OCI-LY3 (cell line): Measurements from ENCODE around the gene PANX3.

Source experiments
- H2AFZ ChIP-seq: fragments of 200-600, 300-600 bp; shearing (Covaris generic); 2 replicates; pipeline ENCODE4 v1.6.0; 2014; ENCODE audit warnings: antibody characterized with exemption, low read depth, low read length
- H3K27ac ChIP-seq: fragments of 200-600, 300-600 bp; sonication (generic); 2 replicates; pipeline ENCODE4 v1.5.1; 2014; ENCODE audit warnings: mild to moderate bottlenecking, low read length, moderate library complexity, mixed read lengths
- H3K27me3 ChIP-seq: fragments of 200-600, 300-600 bp; sonication (generic); 2 replicates; pipeline ENCODE4 v1.6.1; 2014; ENCODE audit warnings: low read depth, low read length, mixed read lengths
- H3K36me3 ChIP-seq: fragments of 200-600, 300-600 bp; sonication (generic); replicated peaks from 2 replicates; pipeline ENCODE3; 2014; ENCODE audit warnings: low read depth, low read length, mixed read lengths
- H3K4me1 ChIP-seq: fragments of 300-600, 200-600 bp; sonication (generic); 2 replicates; pipeline ENCODE4 v1.6.1; 2014; ENCODE audit warnings: low read length, mixed read lengths
- H3K4me2 ChIP-seq: fragments of 200-600, 300-600 bp; sonication (generic); 2 replicates; pipeline ENCODE4 v1.6.1; 2014; ENCODE audit warnings: low read length, mixed read lengths
- H3K4me3 ChIP-seq: fragments of 300-600, 200-600 bp; sonication (generic); 2 replicates; pipeline ENCODE4 v1.5.1; 2014; ENCODE audit warnings: antibody characterized with exemption, mild to moderate bottlenecking, low read length, moderate library complexity
- H3K79me2 ChIP-seq: fragments of 300-600, 200-600 bp; shearing (Covaris generic); 2 replicates; pipeline ENCODE4 v1.6.1; 2014; ENCODE audit warnings: mild to moderate bottlenecking, low read length, mixed read lengths
- H3K9ac ChIP-seq: fragments of 300-600, 200-600 bp; shearing (Covaris generic); 2 replicates; pipeline ENCODE4 v1.6.0; 2014; ENCODE audit warnings: mild to moderate bottlenecking, low read length, moderate library complexity
- H3K9me3 ChIP-seq: fragments of 200-600, 300-600 bp; shearing (Covaris generic); 2 replicates; pipeline ENCODE4 v1.6.1; 2014; ENCODE audit warnings: low read length, mixed read lengths; ENCODE audit not compliant: insufficient read depth
- H4K20me1 ChIP-seq: fragments of 200-600, 300-600 bp; sonication (generic); 2 replicates; pipeline ENCODE4 v1.6.1; 2016; ENCODE audit warnings: low read length, mixed read lengths; ENCODE audit not compliant: insufficient read depth
- EZH2phosphoT487 ChIP-seq: fragments of 200-600 bp; shearing (Covaris generic); IDR thresholded peaks from 2 replicates; pipeline ENCODE4 v1.6.1; 2018; ENCODE audit warnings: antibody characterized with exemption, mixed run types, low read depth
- TF ChIP-seq, protein P1 (sequence below): fragments of 200-600, 300-600 bp; sonication (generic); IDR thresholded peaks from 2 replicates; pipeline ENCODE4 v1.5.1; 2014; ENCODE audit warnings: antibody characterized with exemption, low read length, low read depth

Gene PANX3

DNA sequence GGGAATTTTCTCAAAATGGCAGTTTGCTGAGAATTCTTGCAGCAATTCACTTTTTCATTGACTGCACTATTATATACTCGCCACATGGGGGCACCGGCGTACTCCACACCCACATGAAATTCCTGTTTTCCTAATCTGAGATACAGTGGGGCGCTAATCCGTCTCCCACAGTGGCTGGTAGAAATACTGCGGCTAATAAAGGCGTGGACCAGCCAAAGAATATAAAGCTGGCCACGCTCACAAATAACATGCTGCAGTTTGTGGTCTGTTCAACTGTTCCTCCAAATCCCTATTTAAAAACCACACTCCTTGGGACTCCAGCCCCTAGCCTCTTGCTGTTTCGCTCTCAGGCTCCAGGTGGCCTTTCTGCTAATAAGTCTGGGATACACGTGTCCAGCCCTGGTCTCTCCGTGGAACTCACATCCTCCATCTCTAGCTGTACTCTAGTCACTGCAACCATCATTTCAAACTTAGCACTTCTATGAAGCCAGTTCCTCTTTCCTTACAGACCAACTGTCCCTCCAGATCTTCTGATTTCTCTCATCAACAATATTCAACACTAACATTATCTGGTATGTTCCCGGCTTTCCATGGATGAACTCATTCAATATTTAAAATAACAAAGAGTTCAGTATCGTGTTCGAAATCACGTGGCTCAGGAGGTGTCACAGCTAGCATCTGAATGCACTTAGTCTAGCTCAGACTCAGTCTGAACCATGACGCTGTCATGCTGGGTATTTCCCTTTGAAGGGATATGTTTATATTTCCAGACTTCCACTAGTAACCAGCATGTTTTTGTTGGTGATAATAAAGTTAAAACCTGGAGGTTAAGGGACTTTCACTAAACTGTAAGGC is 33.4 kb downstream of the PANX3 start:
- peak overlapping the region; percentile 44; the same call in 1 of the 2 replicates for H3K9ac ChIP-seq
- H4K20me1 ChIP-seq: no peaks in the 10 kb centered on the region
- no peak overlapping the region for H3K27ac ChIP-seq
- H3K79me2 ChIP-seq: no peaks in the 10 kb centered on the region
- TF ChIP-seq, protein P1, sequence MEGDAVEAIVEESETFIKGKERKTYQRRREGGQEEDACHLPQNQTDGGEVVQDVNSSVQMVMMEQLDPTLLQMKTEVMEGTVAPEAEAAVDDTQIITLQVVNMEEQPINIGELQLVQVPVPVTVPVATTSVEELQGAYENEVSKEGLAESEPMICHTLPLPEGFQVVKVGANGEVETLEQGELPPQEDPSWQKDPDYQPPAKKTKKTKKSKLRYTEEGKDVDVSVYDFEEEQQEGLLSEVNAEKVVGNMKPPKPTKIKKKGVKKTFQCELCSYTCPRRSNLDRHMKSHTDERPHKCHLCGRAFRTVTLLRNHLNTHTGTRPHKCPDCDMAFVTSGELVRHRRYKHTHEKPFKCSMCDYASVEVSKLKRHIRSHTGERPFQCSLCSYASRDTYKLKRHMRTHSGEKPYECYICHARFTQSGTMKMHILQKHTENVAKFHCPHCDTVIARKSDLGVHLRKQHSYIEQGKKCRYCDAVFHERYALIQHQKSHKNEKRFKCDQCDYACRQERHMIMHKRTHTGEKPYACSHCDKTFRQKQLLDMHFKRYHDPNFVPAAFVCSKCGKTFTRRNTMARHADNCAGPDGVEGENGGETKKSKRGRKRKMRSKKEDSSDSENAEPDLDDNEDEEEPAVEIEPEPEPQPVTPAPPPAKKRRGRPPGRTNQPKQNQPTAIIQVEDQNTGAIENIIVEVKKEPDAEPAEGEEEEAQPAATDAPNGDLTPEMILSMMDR: peak; percentile 85
- no peak for TF ChIP-seq EZH2phosphoT487
- H3K36me3 ChIP-seq: no peaks in the 10 kb centered on the region
- H3K4me2 ChIP-seq: peak overlapping the region; percentile 94
- H3K27me3 ChIP-seq: no peaks in the 10 kb centered on the region
- H3K4me1 ChIP-seq: peaks cover 24% of the 10 kb centered on the region
- no peaks in the 10 kb centered on the region for H3K9me3 ChIP-seq
- peak overlapping the region; percentile 45; the same call in 1 of the 2 replicates for H2AFZ ChIP-seq
- H3K4me3 ChIP-seq: peak overlapping the region; percentile 71

DNA sequence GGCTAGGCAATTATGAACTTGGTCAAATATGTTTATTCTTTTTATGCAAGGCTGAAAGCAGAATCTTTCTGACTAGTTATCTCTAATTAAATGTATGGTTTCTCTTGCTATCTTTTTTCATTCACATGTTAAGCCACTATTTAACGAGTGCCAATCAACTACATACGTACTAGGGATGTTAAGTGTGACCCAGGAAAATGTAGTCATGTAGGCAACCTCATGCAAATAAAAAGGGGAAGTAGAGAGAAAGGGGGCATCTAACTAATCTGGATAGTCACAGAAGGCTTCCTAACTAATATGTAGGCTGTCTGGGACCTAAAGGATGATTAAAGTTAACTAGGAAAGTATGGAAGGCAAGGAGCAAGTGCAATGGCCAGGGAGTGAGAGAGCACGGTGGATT is 34.9 kb downstream of the PANX3 start:
- no peaks in the 10 kb centered on the region for H3K27me3 ChIP-seq
- H3K4me2 ChIP-seq: peak overlapping the region; percentile 57
- no peak for TF ChIP-seq EZH2phosphoT487
- TF ChIP-seq, protein P1: no peak
- no peak overlapping the region for H3K27ac ChIP-seq
- peak overlapping the region; percentile 12; the same call in 1 of the 2 replicates for H3K4me3 ChIP-seq
- no peaks in the 10 kb centered on the region for H4K20me1 ChIP-seq
- no peaks in the 10 kb centered on the region for H3K36me3 ChIP-seq
- no peak overlapping the region for H2AFZ ChIP-seq
- no peaks in the 10 kb centered on the region for H3K79me2 ChIP-seq
- H3K9ac ChIP-seq: no peak overlapping the region
- peaks cover 24% of the 10 kb centered on the region for H3K4me1 ChIP-seq
- no peaks in the 10 kb centered on the region for H3K9me3 ChIP-seq

DNA sequence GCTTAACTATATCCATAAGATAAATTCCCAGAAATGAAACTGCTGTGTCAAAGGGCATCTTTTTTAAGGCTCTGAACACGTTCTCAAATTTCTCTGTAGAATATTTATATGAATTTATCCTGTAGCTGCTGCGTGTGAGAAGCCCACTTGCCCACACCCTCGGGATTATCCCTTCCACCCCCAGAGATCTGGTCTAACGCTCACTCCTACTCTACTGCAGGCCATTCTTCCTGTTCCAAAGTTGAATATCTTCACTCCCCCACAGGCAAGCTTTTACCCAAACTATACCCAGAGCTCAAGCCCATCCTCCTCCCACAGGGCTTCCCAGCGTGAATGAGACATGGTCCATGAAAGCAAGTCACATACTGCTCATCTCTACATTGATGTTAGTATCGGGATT is 37.4 kb downstream of the PANX3 start:
- Histone ChIP-seq H3K36me3 (no peaks in the 10 kb centered on the region), H3K4me3 (no peak overlapping the region), H2AFZ (no peak overlapping the region), H3K79me2 (no peaks in the 10 kb centered on the region), H3K27ac (no peak overlapping the region), H3K9ac (no peak overlapping the region), H3K27me3 (no peaks in the 10 kb centered on the region), H4K20me1 (no peaks in the 10 kb centered on the region), H3K4me1 (peaks cover 24% of the 10 kb centered on the region), H3K4me2 (no peak overlapping the region), H3K9me3 (no peaks in the 10 kb centered on the region)
- no peak for TF ChIP-seq EZH2phosphoT487
- TF ChIP-seq, protein P1: no peak

DNA sequence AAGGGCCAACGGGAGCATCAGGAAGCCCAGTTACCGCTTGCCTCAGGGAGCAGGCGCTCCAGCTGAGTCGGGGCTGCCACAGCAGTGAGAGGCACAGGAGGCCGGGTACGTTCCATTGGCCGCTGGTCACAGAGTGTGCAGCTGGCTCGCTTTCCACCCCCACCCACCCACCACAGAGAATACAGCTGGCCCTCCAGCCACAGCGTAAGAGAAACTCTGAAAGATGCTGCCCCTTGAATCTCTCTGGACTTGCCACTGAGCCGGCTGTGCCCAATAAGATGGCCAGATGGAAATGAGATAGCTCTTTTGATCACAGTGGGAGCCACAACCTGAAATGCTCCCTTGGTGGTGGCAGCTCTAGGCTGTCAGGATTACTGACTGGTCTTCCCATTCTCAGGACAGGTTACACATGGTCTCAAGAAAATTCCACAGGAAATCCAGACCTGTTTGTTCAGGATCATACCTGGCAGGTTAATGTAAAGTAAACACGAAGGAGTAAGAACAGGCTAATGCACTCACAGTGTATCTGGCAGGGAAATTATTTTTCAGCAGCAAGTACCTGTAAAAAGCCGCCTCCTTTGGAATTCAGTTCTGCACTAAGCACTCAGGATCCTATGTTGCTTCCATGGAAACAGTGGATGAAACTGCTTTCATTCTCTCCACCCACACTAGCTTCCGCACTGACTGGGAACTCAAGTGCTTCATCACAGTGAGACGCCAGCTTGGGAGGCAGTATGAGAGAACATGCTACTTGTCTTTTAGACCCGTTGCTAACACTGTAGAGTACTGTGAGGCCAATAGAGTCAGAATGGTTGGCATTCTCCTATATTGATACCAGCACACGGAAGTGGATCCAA is 45.8 kb downstream of the PANX3 start:
- TF ChIP-seq EZH2phosphoT487: no peak
- TF ChIP-seq, protein P1: no peak
- Histone ChIP-seq H3K4me1 (0 out of 2 replicates have a peak, but pooled peaks cover 2% of the 10 kb centered on the region), H3K4me2 (no peak overlapping the region), H3K9me3 (no peaks in the 10 kb centered on the region), H3K9ac (no peak overlapping the region), H3K27ac (no peak overlapping the region), H3K79me2 (no peaks in the 10 kb centered on the region), H2AFZ (no peak overlapping the region), H4K20me1 (no peaks in the 10 kb centered on the region), H3K36me3 (no peaks in the 10 kb centered on the region), H3K4me3 (no peak overlapping the region), H3K27me3 (no peaks in the 10 kb centered on the region)
